KMS-11 (cell line): ENCODE measurements around the gene NR2F2.

Experiments
- H2AFZ ChIP-seq: fragments of 200-600 bp; sonication (generic); 2 replicates; pipeline ENCODE4 v1.6.1; 2016; ENCODE audit warnings: antibody characterized with exemption, mixed run types, low read depth
- H3K27ac ChIP-seq: fragments of 200-600 bp; sonication (generic); 2 replicates; pipeline ENCODE4 v1.6.1; 2016; ENCODE audit warnings: mild to moderate bottlenecking, mixed run types
- H3K27me3 ChIP-seq: fragments of 200-600 bp; sonication (generic); 2 replicates; pipeline ENCODE4 v1.6.1; 2017; ENCODE audit warnings: mild to moderate bottlenecking, low read depth, mixed run types, moderate library complexity; ENCODE audit not compliant: insufficient read depth
- H3K36me3 ChIP-seq: fragments of 200-600 bp; sonication (generic); 2 replicates; pipeline ENCODE4 v1.6.1; 2017; ENCODE audit warnings: mild to moderate bottlenecking, mixed run types; ENCODE audit not compliant: insufficient read depth
- H3K4me1 ChIP-seq: fragments of 200-600 bp; sonication (generic); 2 replicates; pipeline ENCODE4 v1.6.1; 2016; ENCODE audit warnings: mild to moderate bottlenecking, low read depth, mixed run types; ENCODE audit not compliant: poor library complexity, severe bottlenecking
- H3K4me2 ChIP-seq: fragments of 200-600 bp; sonication (generic); 2 replicates; pipeline ENCODE4 v1.7.0; 2016; ENCODE audit warnings: mild to moderate bottlenecking, mixed run types
- H3K4me3 ChIP-seq: fragments of 200-600 bp; sonication (generic); IDR thresholded peaks from 2 replicates; pipeline ENCODE4 v1.6.1; 2017; ENCODE audit warnings: low read depth, low read length, mixed read lengths; ENCODE audit not compliant: insufficient read depth
- H3K79me2 ChIP-seq: fragments of 200-600 bp; sonication (generic); 2 replicates; pipeline ENCODE4 v1.6.1; 2016; ENCODE audit warnings: low read depth, mixed run types; ENCODE audit not compliant: insufficient read depth
- H3K9ac ChIP-seq: fragments of 200-600 bp; sonication (generic); 2 replicates; pipeline ENCODE4 v1.6.1; 2016; ENCODE audit warnings: mild to moderate bottlenecking, mixed run types
- H4K20me1 ChIP-seq: fragments of 200-600 bp; sonication (generic); 2 replicates; pipeline ENCODE4 v1.6.1; 2016; ENCODE audit warnings: mild to moderate bottlenecking, mixed run types; ENCODE audit not compliant: insufficient read depth
- TF ChIP-seq, protein P1 (sequence below): fragments of 200-600 bp; sonication (generic); conservative IDR thresholded peaks from 2 replicates; pipeline ENCODE4 v1.6.1; 2017; ENCODE audit warnings: low read depth, mild to moderate bottlenecking, antibody characterized with exemption, low read length, moderate library complexity, mixed read lengths

The NR2F2 gene

DNA sequence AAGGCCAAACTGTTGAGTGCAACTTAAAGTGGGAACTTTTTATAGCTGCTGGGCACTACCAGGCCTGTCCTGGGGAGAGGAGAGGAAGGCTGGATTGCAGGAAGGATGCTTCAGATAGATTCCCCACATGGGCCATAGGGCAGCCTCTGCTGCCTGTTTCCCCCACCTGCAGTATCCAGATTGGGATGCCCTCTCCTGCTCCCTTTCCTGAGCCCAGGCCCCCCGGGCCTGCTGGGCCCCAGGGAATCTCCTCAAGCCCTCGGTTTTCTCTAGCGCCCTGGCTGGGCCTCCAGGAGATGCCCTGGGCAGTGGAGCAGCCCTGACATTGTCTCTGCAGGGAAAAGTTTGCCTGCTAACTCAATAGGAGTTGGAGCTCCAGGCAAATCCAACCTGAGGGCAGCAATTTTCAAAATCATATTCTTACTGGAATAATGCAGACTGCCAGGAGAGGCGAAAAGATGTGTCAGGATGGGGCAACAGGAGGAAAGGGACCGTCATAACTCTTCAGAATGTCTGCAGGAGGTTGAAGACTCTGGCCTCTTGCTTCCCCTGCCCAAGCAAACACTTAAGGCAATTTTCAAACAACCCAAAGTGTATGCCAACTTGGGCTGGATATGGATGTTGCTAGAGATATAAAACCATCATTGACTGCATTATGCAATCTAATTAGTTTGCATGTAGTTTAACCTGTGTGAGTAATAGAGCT is 4.4 kb downstream of the NR2F2 start:
- no peak overlapping the region for H3K27ac ChIP-seq
- no peaks in the 10 kb centered on the region for H3K36me3 ChIP-seq
- no peak overlapping the region for H3K9ac ChIP-seq
- H3K79me2 ChIP-seq, result peaks cover 45% of the 10 kb centered on the region
- H3K4me2 ChIP-seq, result peak overlapping the region; percentile 67
- no peaks in the 10 kb centered on the region for H4K20me1 ChIP-seq
- no peaks in the 10 kb centered on the region for H3K27me3 ChIP-seq
- no peak overlapping the region for H2AFZ ChIP-seq
- H3K4me3 ChIP-seq, result no peak overlapping the region
- peaks cover 53% of the 10 kb centered on the region for H3K4me1 ChIP-seq
- TF ChIP-seq, protein P1, sequence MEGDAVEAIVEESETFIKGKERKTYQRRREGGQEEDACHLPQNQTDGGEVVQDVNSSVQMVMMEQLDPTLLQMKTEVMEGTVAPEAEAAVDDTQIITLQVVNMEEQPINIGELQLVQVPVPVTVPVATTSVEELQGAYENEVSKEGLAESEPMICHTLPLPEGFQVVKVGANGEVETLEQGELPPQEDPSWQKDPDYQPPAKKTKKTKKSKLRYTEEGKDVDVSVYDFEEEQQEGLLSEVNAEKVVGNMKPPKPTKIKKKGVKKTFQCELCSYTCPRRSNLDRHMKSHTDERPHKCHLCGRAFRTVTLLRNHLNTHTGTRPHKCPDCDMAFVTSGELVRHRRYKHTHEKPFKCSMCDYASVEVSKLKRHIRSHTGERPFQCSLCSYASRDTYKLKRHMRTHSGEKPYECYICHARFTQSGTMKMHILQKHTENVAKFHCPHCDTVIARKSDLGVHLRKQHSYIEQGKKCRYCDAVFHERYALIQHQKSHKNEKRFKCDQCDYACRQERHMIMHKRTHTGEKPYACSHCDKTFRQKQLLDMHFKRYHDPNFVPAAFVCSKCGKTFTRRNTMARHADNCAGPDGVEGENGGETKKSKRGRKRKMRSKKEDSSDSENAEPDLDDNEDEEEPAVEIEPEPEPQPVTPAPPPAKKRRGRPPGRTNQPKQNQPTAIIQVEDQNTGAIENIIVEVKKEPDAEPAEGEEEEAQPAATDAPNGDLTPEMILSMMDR, result no peak

DNA sequence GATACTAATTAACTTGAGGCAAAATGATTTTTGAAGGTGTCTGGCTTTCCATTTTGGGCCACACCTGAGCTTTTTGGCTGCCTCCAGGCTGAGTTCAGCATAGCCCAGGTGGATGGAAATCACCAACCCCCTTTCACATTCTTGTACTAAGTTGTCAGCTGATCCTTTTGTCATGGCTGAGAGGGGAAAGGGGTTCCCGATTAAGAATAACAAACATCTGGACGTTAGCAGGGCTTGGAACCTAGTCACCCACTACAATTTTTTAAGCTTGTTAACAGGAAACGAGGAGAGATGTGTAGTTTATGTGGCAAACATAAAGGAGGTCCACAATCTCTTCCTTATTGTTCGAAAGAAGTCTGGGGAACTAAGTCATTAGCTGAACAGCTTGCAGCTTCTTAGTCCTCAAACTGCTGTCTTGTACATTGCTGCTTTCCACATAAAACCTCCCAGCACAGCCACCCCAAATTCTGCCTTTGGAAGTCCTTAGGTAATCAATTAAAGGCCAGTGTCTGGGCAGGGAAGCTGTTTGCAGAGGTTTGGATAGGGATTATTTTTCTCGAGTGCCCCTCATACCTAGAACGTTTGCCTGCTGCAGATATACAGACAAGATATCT is 5.0 kb downstream of the NR2F2 start:
- TF ChIP-seq, protein P1, result no peak
- H3K4me3 ChIP-seq, result no peak overlapping the region
- no peak overlapping the region for H3K9ac ChIP-seq
- peaks cover 49% of the 10 kb centered on the region for H3K79me2 ChIP-seq
- H3K36me3 ChIP-seq, result no peaks in the 10 kb centered on the region
- H3K27me3 ChIP-seq, result no peaks in the 10 kb centered on the region
- H3K27ac ChIP-seq, result no peak overlapping the region
- no peak overlapping the region for H2AFZ ChIP-seq
- H3K4me2 ChIP-seq, result peak overlapping the region; percentile 67
- peaks cover 53% of the 10 kb centered on the region for H3K4me1 ChIP-seq
- H4K20me1 ChIP-seq, result no peaks in the 10 kb centered on the region

DNA sequence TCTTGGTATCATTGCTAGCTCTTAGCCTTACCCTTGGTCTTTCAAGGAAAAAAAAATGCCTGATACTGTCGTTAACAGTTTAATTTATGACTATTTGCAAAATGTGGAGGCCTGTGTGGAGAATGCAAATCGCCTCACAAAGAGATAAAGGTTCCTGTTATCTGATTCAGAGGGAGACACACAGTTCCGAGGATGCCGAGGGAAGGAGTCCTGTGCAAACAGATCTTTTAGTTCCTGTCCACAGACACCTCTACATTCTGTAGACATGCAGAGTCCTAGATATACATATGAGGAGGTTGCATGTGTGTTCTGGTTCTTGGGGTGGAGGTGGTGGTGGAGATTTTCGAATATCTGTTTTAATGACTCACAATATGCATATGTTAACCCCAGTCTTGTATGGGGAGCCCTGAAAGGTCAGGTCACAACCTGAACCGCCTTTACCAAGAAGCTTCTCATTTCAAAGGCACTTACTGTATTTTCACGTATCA is 5.7 kb downstream of the NR2F2 start:
- TF ChIP-seq, protein P1, result no peak
- H3K4me1 ChIP-seq, result peaks cover 53% of the 10 kb centered on the region
- H3K9ac ChIP-seq, result no peak overlapping the region
- peaks cover 49% of the 10 kb centered on the region for H3K79me2 ChIP-seq
- H4K20me1 ChIP-seq, result no peaks in the 10 kb centered on the region
- H3K27me3 ChIP-seq, result no peaks in the 10 kb centered on the region
- H2AFZ ChIP-seq, result no peak overlapping the region
- no peak overlapping the region for H3K4me3 ChIP-seq
- H3K36me3 ChIP-seq, result no peaks in the 10 kb centered on the region
- H3K27ac ChIP-seq, result no peak overlapping the region
- H3K4me2 ChIP-seq, result peak overlapping the region; percentile 67; the same call in 1 of the 2 replicates

DNA sequence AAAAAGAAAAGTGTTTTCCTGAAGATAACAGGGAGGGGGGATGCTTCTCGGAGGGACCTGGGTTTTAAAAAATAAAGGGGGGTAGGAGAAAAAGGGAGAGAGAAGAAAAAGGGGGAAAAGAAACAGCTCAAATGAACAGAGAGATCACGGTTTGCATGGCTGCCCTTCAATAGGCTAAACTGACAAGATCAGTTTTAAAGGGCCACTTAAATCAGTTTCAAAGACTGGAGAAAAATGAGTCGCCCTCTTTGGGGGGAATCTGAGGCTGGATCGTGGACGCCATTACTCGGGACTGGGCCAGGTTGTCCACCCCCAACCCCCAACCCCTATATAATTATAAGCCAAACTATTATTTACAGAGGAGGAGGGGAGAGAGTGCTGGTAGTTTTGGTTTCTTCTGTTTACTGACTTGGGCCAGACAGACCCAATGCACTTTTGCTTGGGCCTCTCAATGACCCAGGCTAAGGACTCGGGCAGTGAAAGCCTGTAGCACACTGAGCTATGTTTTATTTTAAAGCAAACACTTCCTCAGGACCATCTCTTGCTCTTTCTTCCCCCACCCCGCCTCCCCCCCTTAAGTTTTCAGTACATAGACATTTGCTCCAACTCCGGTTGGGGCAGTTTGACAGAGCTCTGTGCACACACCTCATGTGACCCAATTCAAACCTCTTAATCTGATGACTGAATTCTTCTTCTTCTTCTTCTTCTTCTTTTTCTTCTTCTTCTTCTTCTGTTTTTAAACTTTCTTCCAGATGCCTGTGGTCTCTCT is 6.3 kb downstream of the NR2F2 start:
- H3K9ac ChIP-seq, result no peak overlapping the region
- peak overlapping the region; percentile 67; the same call in 1 of the 2 replicates for H3K4me2 ChIP-seq
- peaks cover 56% of the 10 kb centered on the region for H3K4me1 ChIP-seq
- H3K4me3 ChIP-seq, result no peak overlapping the region
- H2AFZ ChIP-seq, result no peak overlapping the region
- no peaks in the 10 kb centered on the region for H3K36me3 ChIP-seq
- H4K20me1 ChIP-seq, result no peaks in the 10 kb centered on the region
- H3K27ac ChIP-seq, result no peak overlapping the region
- peaks cover 45% of the 10 kb centered on the region for H3K79me2 ChIP-seq
- TF ChIP-seq, protein P1, result no peak
- H3K27me3 ChIP-seq, result no peaks in the 10 kb centered on the region
